GM23248 (cell line): ENCODE data around the gene DUSP28.

Source experiments
- EZH2 ChIP-seq: fragments of 200-600 bp; sonication (generic); IDR thresholded peaks from 2 replicates; pipeline ENCODE4 v1.6.1; 2018; ENCODE audit warnings: antibody characterized with exemption, mild to moderate bottlenecking; ENCODE audit not compliant: insufficient read depth, poor library complexity, severe bottlenecking
- EZH2phosphoT487 ChIP-seq: fragments of 200-600 bp; sonication (generic); IDR thresholded peaks from 2 replicates; pipeline ENCODE4 v1.6.1; 2018; ENCODE audit warnings: antibody characterized with exemption, moderate library complexity, mild to moderate bottlenecking, low read depth; ENCODE audit not compliant: insufficient read depth

DNA sequence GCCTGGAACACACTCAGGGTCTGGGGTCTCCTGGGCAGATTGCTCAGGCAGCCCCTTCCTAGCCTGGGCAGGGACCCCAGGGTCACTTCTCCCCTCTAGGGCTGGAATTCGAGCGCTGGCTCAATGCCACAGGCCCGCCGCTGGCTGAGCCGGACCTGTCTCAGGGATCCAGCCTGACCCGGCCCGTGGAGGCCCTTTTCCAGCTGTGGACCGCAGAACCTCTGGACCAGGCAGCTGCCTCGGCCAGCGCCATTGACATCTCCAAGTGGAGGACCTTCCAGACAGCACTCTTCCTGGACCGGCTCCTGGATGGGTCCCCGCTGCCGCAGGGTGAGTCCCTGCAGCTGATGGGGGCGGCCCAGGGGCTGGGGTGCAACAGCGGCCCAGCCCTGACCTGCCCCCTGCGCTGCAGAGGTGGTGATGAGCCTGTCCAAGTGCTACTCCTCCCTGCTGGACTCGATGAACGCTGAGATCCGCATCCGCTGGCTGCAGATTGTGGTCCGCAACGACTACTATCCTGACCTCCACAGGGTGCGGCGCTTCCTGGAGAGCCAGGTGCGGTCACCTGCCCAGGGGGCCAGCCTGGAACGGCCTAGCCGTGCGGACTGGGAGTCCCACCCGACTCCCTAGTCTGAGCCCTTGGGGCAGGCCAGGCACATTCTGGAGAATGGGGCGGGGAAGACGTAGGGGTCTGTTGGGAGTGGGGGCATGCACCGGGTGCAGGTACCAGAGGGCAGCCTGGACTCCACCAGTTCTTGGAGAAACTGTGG lies 16.5 kb downstream of the DUSP28 start:
- TF ChIP-seq EZH2: no peak
- no peak for TF ChIP-seq EZH2phosphoT487
